Activated T-helper 1 cell treated with anti-CD3 and anti-CD28 coated beads, Interleukin-2, amount 50 U/mL, for 16 hours (primary cell): ENCODE measurements around the gene XXYLT1.

Source experiments
- DNase-seq, 2 donors: peaks; one replicate each; pipeline ENCODE4 v3.0.0-alpha.2; 2020; ENCODE audit warnings: low read depth in 1 of 2, low spot score in 1 of 2

XXYLT1 gene

GRCh38 chr3:195082811-195083210 lies 188.1 kb downstream of the XXYLT1 start:
- DNase-seq: no peak

- DNase-seq: no peak
Observed at GRCh38 chr3:195081242-195081963, 189.6 kb downstream of the XXYLT1 start.

- DNase-seq: no peak
Observed at GRCh38 chr3:195080571-195081151, 190.3 kb downstream of the XXYLT1 start.

- no peak for DNase-seq
Observed at GRCh38 chr3:195080125-195080524, 190.8 kb downstream of the XXYLT1 start.

GRCh38 chr3:195079636-195080035 lies 191.3 kb downstream of the XXYLT1 start:
- DNase-seq: no peak

- no peak for DNase-seq
Observed at GRCh38 chr3:195078891-195079440, 192.0 kb downstream of the XXYLT1 start.

GRCh38 chr3:195077611-195078540 lies 193.1 kb downstream of the XXYLT1 start:
- DNase-seq: no peak

- DNase-seq: no peak
Observed at GRCh38 chr3:195076981-195077610, 193.9 kb downstream of the XXYLT1 start.

GRCh38 chr3:195075941-195076875 lies 194.8 kb downstream of the XXYLT1 start:
- DNase-seq: no peak

- no peak for DNase-seq
Observed at GRCh38 chr3:195075199-195075940, 195.6 kb downstream of the XXYLT1 start.

GRCh38 chr3:195073866-195074860 lies 196.8 kb downstream of the XXYLT1 start:
- DNase-seq: no peak

GRCh38 chr3:195072916-195073564 lies 197.9 kb downstream of the XXYLT1 start:
- DNase-seq: no peak

GRCh38 chr3:195071916-195072820 lies 198.8 kb downstream of the XXYLT1 start:
- no peak for DNase-seq

GRCh38 chr3:195071011-195071728 lies 199.8 kb downstream of the XXYLT1 start:
- DNase-seq: no peak

- DNase-seq: no peak
Observed at GRCh38 chr3:195070336-195070735, 200.6 kb downstream of the XXYLT1 start.
